ENCODE data around the gene SMIM10. TPM values are rescaled to one million over a fixed set of nuclear protein-coding genes. Genes with fewer than 3 reads are reported as not detected.

The SMIM10 gene
- polyA plus RNA-seq, 1 donor (not counting 4 experiments of a cell fraction or from before 2014, with no cell fraction given), result 0.04 TPM

Other genes starting within 250 kb of the SMIM10 start
- 16.4 to 24.1 TPM (median 18.4 TPM) in 3 replicates for gene PABIR2, start 193.8 kb upstream of the SMIM10 start, polyA plus RNA-seq
- 13.4 to 21.8 TPM (median 15.7 TPM) in 3 replicates for gene MOSPD1, start 75.7 kb upstream of the SMIM10 start, polyA plus RNA-seq
- 1.6 to 4.6 TPM (median 1.9 TPM) in 3 replicates for gene RTL8B, start 31.6 kb downstream of the SMIM10 start, polyA plus RNA-seq
- 52.3 to 63.1 TPM (median 58.0 TPM) in 3 replicates for gene RTL8C, start 41.4 kb downstream of the SMIM10 start, polyA plus RNA-seq
- gene RTL8A, start 61.1 kb downstream of the SMIM10 start, polyA plus RNA-seq, result 32.3 to 47.6 TPM (median 46.5 TPM) in 3 replicates
- gene SMIM10L2B, start 107.7 kb downstream of the SMIM10 start, polyA plus RNA-seq, result 0.41 to 0.76 TPM (median 0.67 TPM) in 3 replicates
- not detected in 3 replicates for gene ETDB, start 129.5 kb downstream of the SMIM10 start, polyA plus RNA-seq
- gene CT55, start 180.4 kb downstream of the SMIM10 start, polyA plus RNA-seq, result not detected in 3 replicates